HL-60 (cell line): ENCODE results near the gene HSPA4L.

Source experiments
- DNase-seq, 2 experiments: peaks; one replicate each; pipeline ENCODE4 v3.0.0-alpha.2; 2010 to 2020; ENCODE audit warnings: low read depth in 1 of 2, low spot score in 1 of 2
- H3K27ac ChIP-seq: fragments of 250-450 bp; sonication (Bioruptor Pico); replicated peaks from 2 replicates; pipeline ENCODE4 v1.5.1; 2020; ENCODE audit warnings: mild to moderate bottlenecking, moderate library complexity
- H3K27me3 ChIP-seq: fragments of 250-450 bp; sonication (Bioruptor Pico); 2 replicates; pipeline ENCODE4 v1.5.1; 2021; ENCODE audit warnings: mild to moderate bottlenecking, moderate library complexity; ENCODE audit not compliant: insufficient read depth, poor library complexity, severe bottlenecking
- H3K4me3 ChIP-seq: replicated peaks from 2 replicates; pipeline ENCODE4 v1.5.1; 2011; ENCODE audit warnings: mild to moderate bottlenecking, control low read depth, low read length; ENCODE audit not compliant: insufficient read depth
- CTCF ChIP-seq: IDR thresholded peaks from one replicate; pipeline ENCODE4 v1.5.1; 2011; ENCODE audit warnings: low read length, control low read depth, inconsistent platforms; ENCODE audit not compliant: insufficient read depth
- GABPA ChIP-seq: IDR thresholded peaks from 2 replicates; pipeline ENCODE4 v1.6.1; 2012; ENCODE audit warnings: low read depth
- POLR2AphosphoS5 ChIP-seq: IDR thresholded peaks from 2 replicates; pipeline ENCODE4 v1.6.1; 2012; ENCODE audit warnings: low read depth
- REST ChIP-seq: IDR thresholded peaks from 2 replicates; pipeline ENCODE4 v1.6.1; 2012; ENCODE audit warnings: low read depth; ENCODE audit not compliant: insufficient replicate concordance
- SPI1 ChIP-seq: IDR thresholded peaks from 2 replicates; pipeline ENCODE4 v1.6.1; 2012; ENCODE audit warnings: low read depth, mild to moderate bottlenecking, borderline replicate concordance

HSPA4L gene

DNA sequence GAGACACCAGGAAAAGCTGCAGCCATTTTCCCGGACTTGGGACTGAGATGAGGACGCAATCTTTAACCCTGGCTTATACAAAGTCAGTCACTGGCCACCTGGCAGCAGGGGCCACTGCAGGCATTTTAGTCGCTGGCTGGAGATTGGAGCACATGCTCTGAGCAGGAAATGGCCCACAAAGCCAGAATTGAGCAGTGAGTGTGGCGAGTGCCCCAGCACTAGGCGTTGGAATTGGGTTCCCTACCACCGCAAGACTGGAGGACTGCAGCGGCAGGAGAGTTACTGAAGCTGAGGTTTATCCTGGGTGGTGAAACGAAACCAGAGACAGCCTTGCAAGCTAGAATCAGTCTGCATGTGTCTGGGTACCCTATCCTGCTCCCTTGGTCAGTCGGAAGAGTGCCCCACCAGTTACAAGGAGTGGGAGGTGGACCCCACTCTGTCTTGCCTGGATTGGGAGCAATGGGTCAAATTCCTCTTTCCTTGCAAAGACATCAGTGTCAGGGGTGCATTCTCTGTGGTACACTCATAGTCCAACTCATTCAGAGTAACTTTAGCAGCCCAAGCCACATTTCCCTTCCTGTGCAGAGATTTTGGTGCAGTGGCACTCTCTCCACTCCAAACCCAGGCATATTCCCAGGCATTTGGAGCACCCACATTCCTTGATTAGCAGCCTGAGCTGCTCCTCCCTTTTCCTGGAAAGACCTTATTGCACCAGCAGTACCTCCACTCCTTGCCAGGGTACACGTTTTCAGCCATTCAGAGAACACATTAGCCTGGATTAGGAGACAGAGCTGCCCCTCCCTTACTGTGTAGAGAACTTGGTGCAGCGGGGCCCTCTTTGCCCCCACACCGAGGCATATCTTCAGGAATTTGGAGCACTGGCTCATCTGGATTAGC is 61.8 kb downstream of the HSPA4L start:
- no peak for DNase-seq
- no peak overlapping the region for H3K4me3 ChIP-seq
- no peak for TF ChIP-seq SPI1
- no peak overlapping the region for H3K27ac ChIP-seq
- H3K27me3 ChIP-seq: no peaks in the 10 kb centered on the region

- H3K27me3 ChIP-seq: no peaks in the 10 kb centered on the region
- no peak overlapping the region for H3K27ac ChIP-seq
- no peak overlapping the region for H3K4me3 ChIP-seq
- no peak for DNase-seq
- TF ChIP-seq REST: no peak
- TF ChIP-seq POLR2AphosphoS5: no peak
Observed at GRCh38 chr4:127844601-127845116, 62.5 kb downstream of the HSPA4L start.

- Histone ChIP-seq H3K27ac (no peak overlapping the region), H3K4me3 (no peak overlapping the region), H3K27me3 (no peaks in the 10 kb centered on the region)
- no peak for DNase-seq
- TF ChIP-seq CTCF: no peak
- TF ChIP-seq SPI1: no peak
- TF ChIP-seq POLR2AphosphoS5: no peak
- TF ChIP-seq REST: no peak
- no peak for TF ChIP-seq GABPA
Observed at GRCh38 chr4:127846061-127846460, 63.9 kb downstream of the HSPA4L start.

DNA sequence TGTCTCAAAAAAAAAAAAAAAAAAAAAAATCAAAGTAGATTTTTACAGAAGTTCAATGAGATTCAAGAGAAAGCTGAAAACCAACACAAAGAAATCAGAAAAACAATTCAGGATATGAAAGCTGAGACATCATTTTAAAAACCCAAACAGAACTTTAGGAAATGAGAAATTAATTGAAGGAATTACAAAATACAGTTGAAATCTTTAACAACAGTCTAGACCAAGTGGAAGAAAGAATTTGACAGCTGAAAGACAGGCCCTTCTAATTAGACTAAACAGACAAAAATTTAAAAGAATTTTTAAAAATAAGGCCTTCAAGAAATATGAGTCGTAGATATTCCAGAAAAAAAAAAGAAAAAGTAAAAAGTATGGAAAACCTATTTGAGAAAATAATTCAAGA is 64.6 kb downstream of the HSPA4L start:
- TF ChIP-seq SPI1 (no peak), REST (no peak), POLR2AphosphoS5 (no peak), GABPA (no peak), CTCF (no peak)
- DNase-seq: no peak
- no peaks in the 10 kb centered on the region for H3K27me3 ChIP-seq
- H3K27ac ChIP-seq: no peak overlapping the region
- no peak overlapping the region for H3K4me3 ChIP-seq
